GM18907 (cell line): ENCODE data around the gene MC1R.
"Not testable (repeated sequence)": the region's sequence is repeated elsewhere in the genome, so short reads cannot be mapped to it uniquely, and the experiment has no call there.

Source experiments
- ATAC-seq: cut with Tn5 transposase; IDR thresholded peaks from one replicate; pipeline ENCODE4 v1.9.1; 2021; ENCODE audit warnings: mild to moderate bottlenecking, moderate library complexity; ENCODE audit not compliant: unreplicated experiment

MC1R gene

DNA sequence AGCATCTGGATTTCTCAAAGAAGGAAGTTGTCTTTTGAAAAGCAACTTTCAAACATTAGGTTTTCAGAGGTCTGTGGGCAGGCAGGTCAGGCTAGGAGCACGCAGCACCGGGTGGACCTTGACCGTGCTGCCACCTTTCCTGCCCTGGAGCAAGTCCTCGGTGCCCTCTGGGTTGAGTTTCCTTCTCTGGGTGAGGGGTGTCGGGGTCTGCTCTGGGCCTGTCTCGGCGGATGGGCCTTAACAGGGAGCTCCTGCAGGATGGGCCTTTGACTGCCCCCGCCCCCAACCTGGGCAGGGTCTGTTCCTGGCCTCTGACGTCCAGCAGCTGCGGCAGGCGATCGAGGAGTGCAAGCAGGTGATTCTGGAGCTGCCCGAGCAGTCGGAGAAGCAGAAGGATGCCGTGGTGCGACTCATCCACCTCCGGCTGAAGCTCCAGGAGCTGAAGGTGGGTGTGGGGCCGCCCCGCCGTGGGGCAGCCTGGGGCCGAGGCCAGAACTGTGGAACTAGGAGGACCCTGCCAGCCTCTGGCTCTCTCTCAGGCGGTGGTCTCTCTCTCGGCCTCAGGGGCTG lies 38.6 kb downstream of the MC1R start:
- ATAC-seq: no peak

DNA sequence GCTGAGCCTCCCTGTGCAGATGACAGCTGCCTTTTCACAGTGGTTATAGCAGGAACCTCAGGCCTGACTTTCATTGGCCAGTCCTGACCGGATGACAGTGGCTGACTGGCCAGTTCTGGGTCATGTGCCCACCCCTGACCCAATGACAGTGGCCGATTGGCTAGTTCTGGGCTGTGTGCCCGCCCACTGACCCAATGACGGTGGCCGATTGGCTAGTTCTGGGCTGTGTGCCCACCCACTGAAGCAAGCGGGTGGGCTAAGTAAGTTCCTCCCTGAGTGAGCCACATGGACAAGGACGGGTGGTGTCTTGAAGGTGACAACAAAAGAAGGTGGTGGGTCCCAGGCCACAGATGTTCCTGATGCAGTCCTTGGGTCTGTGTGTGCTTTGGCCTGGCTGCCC lies 39.4 kb downstream of the MC1R start:
- ATAC-seq: no peak

DNA sequence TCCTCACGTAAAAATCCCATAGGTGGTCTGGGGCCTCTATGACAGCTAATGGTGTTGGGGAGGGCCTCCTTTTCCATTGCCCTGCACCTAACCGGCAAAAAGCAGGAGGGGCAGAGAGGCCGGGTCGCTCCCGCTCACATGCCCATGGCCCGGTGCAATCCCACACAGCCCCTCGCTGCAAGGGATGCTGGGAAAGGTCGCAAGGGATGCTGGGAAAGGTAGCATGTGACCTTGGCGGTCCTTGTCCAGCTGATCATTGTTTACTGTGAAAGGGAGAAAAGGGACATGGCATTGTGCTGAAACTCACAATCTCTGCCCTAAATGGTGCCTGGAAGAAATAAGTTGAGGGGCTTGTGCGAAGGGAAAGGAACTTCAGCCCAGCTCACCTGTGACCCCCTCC lies 39.9 kb downstream of the MC1R start:
- no peak for ATAC-seq

DNA sequence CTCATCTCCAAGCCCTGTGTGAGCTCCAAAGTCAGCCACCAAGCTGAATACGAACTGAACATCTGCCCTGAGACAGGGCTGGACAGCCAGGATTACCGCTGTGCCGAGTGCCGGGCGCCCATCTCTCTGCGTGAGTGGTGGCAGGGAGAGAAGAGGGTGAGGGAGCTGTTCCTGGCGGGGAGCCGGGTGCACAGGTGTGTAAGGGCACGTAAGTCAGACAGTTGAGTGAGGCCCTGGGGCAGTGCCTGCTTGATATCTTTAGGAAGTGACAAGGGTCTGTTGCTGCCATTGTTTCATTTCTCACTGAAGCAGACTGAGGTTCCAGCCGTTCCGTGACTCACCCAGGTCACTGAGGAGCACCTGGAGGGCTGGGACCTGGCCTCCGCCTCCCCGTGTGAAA lies 42.3 kb downstream of the MC1R start:
- no peak for ATAC-seq

DNA sequence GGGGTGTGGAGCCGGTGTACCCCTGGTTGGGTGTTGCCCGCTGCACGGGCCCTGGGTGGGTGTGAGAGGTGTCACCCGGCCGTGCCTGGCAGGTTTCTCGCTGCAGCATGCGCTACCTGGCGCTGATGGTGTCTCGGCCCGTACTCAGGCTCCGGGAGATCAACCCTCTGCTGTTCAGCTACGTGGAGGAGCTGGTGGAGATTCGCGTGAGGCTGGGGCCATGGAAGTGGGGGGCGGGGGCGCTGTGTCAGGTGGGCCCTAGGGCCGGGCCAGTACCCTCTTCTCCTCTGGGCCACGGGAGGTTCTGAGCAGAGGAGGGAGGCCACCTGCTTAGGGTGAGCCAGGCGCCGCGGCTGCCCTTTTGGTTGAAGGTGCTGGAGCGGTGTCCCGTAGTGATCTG lies 43.3 kb downstream of the MC1R start:
- no peak for ATAC-seq

DNA sequence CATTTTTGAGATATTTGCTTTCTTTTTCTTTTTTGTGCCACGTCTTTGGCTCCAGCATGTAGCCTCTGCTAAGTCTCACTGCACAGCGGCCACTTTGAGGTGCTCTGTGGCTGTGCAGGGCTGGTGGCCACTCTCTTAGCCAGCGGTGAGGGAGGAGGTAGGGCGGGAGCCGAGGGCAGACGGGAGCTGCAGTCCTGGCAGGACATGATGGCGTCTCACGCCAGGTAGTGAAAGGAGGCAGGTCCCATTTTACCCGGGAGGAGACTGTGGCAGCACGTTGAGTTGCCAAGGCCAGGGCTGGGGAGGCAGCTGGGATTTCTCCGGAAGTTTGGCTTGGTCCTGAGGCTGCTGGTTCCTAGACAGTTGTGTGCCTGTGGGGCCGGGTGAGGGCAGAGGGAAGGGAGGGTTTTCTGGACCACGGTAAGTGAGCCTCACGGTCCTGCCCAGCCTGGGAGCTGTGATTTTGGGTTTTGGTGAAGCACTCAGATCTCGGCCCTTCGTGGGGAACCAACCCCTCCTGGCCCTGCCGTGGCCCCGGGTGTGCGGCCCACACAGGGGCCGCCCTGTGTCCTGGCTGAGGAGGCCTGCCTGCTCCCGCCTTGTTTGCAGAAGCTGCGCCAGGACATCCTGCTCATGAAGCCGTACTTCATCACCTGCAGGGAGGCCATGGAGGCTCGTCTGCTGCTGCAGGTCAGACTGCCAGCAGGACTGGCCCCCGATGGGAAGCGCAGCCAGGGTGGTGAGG lies 44.3 kb downstream of the MC1R start:
- ATAC-seq: no peak

DNA sequence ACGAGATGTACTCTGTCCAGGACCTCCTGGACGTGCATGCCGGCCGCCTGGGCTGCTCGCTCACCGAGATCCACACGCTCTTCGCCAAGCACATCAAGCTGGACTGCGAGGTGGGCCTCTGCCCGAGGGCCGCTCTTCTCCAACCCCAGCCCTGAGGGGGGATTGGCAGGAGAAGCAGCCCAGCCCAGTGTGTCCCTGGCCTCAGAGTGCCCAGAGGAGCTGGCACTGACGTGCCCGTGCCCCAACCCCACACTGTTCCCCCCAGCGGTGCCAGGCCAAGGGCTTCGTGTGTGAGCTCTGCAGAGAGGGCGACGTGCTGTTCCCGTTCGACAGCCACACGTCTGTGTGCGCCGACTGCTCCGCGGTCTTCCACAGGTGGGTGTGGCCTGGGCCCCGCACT lies 45.5 kb downstream of the MC1R start:
- ATAC-seq: no peak

DNA sequence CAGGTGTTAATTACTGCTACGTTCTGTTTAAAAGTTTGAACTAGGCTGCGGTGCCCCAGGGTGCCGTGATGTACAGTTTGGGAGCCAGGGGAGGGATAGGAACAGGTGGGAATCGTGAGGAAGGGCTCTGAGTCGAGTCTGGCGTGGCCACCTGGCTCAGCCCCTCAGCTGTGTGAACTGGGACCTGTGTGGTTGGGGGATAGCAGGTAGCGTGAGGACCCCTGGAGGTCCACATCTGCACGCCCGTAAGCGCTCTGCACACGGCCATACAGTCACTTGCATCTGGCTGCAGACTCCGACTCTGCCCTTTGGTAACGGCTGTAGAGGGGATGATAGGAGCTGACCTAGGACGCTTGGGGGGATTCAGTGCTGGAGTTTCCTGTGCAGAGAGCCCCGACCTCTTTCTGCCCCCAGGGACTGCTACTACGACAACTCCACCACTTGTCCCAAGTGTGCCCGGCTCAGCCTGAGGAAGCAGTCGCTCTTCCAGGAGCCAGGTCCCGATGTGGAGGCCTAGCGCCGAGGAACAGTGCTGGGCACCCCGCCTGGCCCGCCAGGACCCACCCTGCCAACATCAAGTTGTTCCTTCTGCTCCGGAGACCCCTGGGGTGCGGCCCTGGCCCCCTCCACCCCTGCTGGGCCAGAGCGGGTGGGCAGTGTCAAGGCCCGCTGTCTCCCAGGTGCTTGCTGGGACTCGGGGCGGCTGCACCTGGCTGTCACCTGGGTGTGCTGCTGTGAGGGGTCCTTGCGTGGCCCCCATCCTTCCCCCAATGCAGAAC lies 47.0 kb downstream of the MC1R start:
- ATAC-seq: no peak

DNA sequence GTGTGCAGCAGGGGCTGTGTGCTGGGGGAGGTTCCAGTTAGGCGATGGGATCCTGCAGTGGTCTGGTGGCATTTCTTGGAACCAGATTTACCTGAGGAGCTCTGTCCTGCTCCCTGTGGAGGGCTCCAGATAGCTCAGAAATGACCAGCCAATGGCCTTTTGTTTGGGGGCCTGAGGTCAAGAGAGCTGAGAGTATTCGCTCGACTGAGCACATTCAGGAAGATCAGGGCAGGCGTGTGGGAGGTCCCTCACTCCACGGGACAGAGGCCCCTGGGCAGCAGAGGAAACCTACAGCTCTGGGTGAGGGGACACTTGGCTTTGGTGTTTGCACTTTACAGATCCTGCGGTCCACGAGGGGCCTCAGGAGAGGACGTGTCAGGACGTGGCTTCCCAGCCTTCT lies 48.1 kb downstream of the MC1R start:
- no peak for ATAC-seq

DNA sequence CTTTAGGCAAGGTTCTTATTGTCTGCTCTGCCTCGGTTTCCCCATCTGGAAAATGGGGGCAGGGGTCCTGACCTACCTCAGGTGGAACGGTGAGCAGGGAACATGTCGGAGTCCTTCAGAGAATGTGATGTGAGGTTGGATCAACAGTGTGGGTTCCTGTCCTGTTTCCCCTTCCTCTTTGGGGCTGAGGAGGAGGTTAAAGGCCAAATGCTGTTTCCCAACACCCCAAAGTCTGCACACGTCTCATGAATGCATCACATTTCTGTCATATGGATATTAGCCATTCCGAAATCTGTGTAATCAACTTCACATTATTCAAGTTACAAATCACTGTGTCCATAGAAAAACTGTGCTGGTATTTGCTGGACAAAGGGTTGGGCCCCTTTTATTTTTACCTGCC lies 48.8 kb downstream of the MC1R start:
- not testable (repeated sequence) for ATAC-seq

DNA sequence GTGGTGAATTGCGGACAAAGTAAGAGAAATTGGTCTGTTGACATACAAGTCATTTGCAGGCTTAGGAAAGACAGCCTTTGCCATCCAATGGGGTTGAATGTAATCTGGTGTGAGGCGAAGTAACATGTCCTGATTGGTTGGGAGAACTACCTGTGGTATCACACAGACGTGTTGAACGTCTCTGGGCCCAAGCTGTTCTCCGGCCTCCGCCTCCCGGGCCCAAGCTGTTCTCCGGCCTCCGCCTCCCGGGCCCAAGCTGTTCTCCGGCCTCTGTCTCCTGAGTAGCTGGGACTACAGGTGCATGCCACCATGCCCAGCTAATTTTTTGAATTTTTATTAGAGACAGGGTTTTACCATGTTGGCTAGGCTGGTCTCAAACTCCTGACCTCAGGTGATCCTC lies 49.4 kb downstream of the MC1R start:
- ATAC-seq: not testable (repeated sequence)

DNA sequence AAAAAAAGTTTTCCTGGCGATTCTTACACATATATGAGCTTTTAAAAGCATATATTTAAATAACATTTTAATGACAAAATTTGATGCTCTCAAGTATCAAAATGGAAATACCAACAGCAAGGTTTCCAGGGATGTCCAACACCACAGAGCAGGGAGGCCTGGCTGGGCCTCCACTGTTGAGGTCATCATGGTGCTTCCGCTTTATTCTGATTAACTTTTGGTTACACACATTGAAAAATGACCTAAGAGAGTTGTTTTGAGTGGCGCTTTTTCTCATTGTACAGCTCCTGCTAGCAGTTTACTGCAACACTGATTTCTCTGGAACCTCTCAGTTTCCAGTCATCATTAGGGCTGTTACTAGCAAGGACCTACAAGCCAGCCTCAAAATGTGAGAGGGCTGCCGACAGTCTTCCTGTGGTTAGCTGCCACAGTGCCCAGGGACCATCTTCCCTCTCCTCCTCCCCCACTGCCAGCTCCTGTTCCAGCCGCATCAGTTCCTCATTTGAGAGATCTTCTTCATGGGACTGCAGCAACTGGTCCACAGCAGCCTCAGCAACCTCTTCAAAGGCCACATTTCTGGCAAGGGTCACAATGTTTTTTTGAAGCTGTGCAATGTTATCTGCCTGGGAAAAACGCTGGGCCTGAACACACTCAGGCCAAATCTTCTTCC lies 51.2 kb downstream of the MC1R start:
- no peak for ATAC-seq
